Neural progenitor cell (in vitro differentiated cells): ENCODE measurements around the gene TMEM198.

ENCODE experiments used
- CTCF ChIP-seq: fragments of 200-600 bp; sonication (generic); IDR thresholded peaks from 2 replicates; pipeline ENCODE4 v1.5.1; 2017; ENCODE audit warnings: antibody characterized with exemption, mild to moderate bottlenecking
- EZH2 ChIP-seq: fragments of 200-600 bp; sonication (generic); IDR thresholded peaks from 2 replicates; pipeline ENCODE4 v1.6.1; 2017; ENCODE audit warnings: antibody characterized with exemption, mild to moderate bottlenecking, moderate library complexity

GRCh38 chr2:219506802-219507526, 36.9 kb upstream of the TMEM198 start:
- TF ChIP-seq CTCF (no peak), EZH2 (no peak)
